ENCODE data around the gene PRKAR1B.
"Not testable (repeated sequence)": the region's sequence is repeated elsewhere in the genome, so short reads cannot be mapped to it uniquely, and the experiment has no call there.

PRKAR1B gene

GRCh38 chr7:551615-551970 is 175.5 kb downstream of the PRKAR1B start:
- not testable (repeated sequence) for DNase-seq

GRCh38 chr7:550881-551614 is 176.0 kb downstream of the PRKAR1B start:
- DNase-seq = no peak

- DNase-seq = no peak
These were observed 177.0 kb downstream of the PRKAR1B start for GRCh38 chr7:549891-550625.

- no peak for DNase-seq
These were observed 177.8 kb downstream of the PRKAR1B start for GRCh38 chr7:549066-549890.

- DNase-seq = no peak
These were observed 178.7 kb downstream of the PRKAR1B start for GRCh38 chr7:548401-548800.

GRCh38 chr7:545470-545869 is 181.6 kb downstream of the PRKAR1B start:
- DNase-seq = no peak

GRCh38 chr7:544338-545221 is 182.5 kb downstream of the PRKAR1B start:
- DNase-seq = no peak

GRCh38 chr7:543501-544337 is 183.4 kb downstream of the PRKAR1B start:
- no peak for DNase-seq

- no peak for DNase-seq
These were observed 184.2 kb downstream of the PRKAR1B start for GRCh38 chr7:542713-543500.

GRCh38 chr7:542131-542712 is 184.9 kb downstream of the PRKAR1B start:
- DNase-seq = no peak

- no peak for DNase-seq
These were observed 185.4 kb downstream of the PRKAR1B start for GRCh38 chr7:541661-542060.

- no peak for DNase-seq
These were observed 186.1 kb downstream of the PRKAR1B start for GRCh38 chr7:540997-541396.

- DNase-seq = no peak
These were observed 186.5 kb downstream of the PRKAR1B start for GRCh38 chr7:540579-540978.

- DNase-seq = no peak
These were observed 187.2 kb downstream of the PRKAR1B start for GRCh38 chr7:539731-540411.

- DNase-seq = no peak
These were observed 188.1 kb downstream of the PRKAR1B start for GRCh38 chr7:538764-539685.

- DNase-seq = no peak
These were observed 189.0 kb downstream of the PRKAR1B start for GRCh38 chr7:537911-538634.

GRCh38 chr7:536231-536630 is 190.8 kb downstream of the PRKAR1B start:
- no peak for DNase-seq

- no peak for DNase-seq
These were observed 192.1 kb downstream of the PRKAR1B start for GRCh38 chr7:534959-535358.
